GM19043 (cell line): ENCODE data around the gene PTPRU.
"Not testable (repeated sequence)": the region's sequence is repeated elsewhere in the genome, so short reads cannot be mapped to it uniquely, and the experiment has no call there.

Experiments used
- ATAC-seq: cut with Tn5 transposase; IDR thresholded peaks from one replicate; pipeline ENCODE4 v1.9.1; 2021; ENCODE audit warnings: low read depth; ENCODE audit not compliant: unreplicated experiment

Gene PTPRU

GRCh38 chr1:29311352-29312030, 75.2 kb downstream of the PTPRU start:
- no peak for ATAC-seq

DNA sequence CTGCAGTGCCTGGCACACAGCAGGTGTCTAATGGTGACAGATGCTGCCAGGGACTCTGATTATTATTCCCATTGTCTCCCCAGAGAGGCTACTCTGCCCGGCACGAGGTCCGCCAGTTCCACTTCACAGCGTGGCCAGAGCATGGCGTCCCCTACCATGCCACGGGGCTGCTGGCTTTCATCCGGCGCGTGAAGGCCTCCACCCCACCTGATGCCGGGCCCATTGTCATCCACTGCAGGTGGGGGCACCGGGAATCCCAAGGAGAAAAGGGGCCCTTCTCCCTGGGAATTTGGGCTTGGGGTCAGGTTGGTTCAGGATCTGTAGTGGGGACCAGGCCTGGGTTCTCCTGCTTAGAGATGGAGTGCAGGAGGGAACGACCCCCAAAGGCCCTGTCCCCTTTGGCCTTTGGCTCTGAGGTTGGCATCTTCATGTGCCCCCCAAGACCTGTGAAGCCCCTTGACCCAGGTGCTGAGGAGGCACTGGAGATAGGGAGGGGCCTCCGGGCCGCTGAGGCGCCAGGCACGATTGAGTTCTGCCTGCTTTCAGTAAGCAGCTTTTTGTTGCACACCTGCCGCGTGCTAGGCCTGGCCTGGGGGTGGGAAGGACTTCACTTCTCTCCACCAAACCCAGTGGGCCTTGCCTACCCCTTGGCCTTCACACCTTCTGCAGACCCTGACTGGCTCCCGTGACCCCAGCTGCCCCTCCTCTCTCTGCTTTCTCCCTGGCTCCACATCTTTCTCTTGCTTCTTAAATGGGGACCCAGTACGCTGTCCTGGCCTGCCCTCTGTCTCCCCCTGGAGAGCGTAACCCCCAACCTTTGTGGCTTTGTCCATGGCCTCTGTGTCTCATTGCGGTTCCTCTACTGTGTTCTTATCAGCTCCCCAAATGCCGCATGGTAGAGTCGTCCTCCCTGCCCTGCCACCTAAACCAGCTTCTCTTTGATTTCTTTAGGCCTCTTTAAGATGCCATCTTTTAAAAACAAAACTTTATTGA, 76.4 kb downstream of the PTPRU start:
- ATAC-seq = no peak

DNA sequence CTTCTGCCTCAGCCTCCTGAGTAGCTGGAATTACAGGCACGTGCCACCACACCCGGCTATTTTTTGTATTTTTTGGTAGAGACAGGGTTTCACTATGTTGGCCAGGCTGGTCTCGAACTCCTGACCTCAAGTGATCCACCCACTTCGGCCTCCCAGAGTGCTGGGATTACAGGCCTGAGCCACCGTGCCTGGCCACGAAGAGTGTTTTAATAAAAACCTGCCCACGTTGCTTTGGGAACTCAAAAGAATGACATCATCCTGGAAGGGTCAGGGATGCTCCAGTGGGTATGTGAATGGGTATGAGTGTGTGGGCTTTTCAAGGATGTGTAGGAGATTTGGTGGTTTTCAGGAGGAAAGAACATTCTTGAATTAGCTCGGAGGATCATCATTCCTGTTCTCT, 78.4 kb downstream of the PTPRU start:
- not testable (repeated sequence) for ATAC-seq

DNA sequence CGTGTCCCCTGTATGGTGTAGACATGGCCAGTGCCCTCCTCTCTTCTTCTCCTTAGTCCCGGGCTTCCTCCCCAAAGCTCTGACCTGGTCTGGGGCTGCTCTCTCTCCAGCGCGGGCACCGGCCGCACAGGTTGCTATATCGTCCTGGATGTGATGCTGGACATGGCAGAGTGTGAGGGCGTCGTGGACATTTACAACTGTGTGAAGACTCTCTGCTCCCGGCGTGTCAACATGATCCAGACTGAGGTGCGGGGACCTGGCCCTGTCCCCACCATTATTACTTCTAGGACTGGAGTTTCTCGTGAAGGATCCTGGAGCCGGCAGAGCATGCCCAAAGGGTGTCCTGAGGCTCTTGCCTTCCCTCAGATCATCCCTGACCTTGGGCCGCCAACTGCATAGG, 78.9 kb downstream of the PTPRU start:
- no peak for ATAC-seq

- ATAC-seq = no peak
These were observed 79.6 kb downstream of the PTPRU start for GRCh38 chr1:29315876-29316275.

- no peak for ATAC-seq
These were observed 81.0 kb downstream of the PTPRU start for GRCh38 chr1:29317063-29317915.

DNA sequence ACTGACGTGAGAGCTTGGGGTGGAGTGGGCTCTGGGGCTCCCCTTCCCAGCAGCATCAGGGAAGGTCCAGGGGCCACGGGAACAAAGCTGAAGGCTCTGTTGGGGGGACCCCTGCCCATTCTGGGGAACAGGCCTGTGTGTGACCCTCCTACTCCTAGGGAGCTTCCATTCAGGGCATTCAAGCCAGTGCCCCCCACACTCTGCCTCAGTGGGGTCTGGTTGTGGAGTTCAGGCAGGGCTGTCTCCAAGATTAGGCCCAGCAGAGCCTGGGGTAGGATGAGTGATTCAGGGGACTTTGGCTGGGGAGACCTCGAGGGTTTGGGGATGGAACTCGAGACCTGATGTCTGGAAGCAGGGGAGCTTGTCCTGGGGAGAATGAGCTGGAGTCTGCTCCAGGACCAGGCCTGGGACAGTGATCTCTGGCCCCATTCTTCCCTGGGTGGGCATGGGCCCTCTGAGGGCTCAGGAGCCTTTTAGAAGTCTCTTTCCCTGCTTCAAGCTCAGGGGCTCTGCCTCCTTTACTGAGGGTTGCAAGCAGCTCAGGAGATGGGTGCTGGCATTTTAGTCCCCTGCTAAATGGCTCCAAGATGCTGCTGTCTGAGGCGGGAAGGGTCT, 81.7 kb downstream of the PTPRU start:
- no peak for ATAC-seq

DNA sequence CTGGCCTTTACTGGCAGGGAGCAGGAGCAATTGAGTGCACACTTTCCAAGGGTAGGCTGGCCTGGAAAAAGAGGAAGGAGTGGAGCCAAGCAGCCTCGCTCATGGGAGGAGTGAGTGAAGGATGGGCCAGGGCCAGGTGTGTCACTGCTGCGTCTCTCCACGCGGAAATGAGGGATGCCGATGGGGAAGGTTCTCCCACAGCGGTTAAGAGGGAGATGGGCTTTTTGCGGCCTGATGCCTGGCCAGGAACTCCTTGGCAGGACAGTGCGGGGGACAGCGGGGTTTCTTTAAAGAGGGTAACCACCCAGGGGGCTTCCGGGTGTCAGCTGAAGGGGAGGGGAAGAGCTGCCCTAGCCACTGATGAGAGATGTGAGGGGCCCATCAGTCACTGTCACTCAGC, 82.4 kb downstream of the PTPRU start:
- no peak for ATAC-seq

DNA sequence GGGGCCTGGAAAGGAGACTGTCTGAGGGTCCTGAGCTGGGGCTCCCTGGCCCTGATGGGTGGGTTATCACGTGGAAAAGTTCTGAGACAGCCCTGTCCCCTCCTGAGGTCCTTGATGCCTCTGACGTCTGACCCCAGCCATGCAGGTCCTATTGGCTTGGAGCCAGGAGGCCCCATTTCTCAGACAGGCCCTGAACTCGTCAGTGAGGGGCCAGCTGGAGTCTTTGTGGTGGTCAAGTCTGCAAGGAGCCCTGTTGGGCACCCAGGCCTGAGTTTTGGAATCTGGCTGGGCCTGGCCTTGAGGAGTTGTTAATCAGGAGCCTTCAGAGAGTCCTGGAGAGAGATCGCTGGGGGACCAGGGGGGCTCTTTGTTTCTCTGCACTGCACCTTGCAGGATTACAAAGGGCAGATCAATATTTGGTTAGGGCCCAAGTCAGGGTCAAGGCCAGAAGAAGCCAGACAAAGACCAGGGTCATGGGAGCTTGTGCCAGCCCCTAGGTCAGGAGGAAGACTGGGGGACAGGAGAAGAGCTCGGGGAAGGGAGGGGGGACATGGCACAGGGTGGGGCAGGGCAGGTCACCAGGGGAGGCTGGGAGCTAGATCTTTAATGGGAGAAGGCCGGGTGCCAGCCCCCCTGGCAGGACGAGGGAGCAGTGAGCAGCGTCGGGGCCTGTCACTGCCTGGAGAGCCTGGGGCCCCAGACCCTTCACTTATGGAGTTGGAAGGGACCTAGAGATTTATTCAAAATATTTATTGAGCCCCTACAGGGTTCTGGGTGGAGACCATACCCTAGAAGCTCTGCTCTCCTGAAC, 83.2 kb downstream of the PTPRU start:
- ATAC-seq = no peak

GRCh38 chr1:29320156-29320940, 84.0 kb downstream of the PTPRU start:
- no peak for ATAC-seq

DNA sequence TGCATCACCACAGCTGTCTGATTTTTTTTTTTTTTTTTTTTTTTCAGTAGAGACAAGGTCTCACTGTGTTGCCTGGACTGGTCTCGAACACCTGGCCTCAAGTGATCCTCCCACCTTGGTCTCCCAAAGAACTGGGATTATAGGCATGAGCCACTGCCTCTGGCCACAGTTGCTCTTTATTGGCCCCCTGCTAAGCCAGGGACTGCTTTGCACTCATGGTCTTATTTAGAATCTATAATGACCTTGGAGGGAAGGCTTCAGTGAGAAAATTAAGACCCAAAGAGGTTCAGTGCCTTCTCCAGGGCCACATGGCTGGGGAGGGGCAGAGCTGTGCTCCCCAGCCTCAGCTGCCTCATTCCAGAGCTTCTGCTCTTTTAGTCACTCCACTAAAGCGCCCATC, 84.9 kb downstream of the PTPRU start:
- no peak for ATAC-seq

- no peak for ATAC-seq
These were observed 85.9 kb downstream of the PTPRU start for GRCh38 chr1:29322147-29322694.

GRCh38 chr1:29322861-29323585, 86.7 kb downstream of the PTPRU start:
- no peak for ATAC-seq

GRCh38 chr1:29323636-29324035, 87.3 kb downstream of the PTPRU start:
- ATAC-seq = no peak

DNA sequence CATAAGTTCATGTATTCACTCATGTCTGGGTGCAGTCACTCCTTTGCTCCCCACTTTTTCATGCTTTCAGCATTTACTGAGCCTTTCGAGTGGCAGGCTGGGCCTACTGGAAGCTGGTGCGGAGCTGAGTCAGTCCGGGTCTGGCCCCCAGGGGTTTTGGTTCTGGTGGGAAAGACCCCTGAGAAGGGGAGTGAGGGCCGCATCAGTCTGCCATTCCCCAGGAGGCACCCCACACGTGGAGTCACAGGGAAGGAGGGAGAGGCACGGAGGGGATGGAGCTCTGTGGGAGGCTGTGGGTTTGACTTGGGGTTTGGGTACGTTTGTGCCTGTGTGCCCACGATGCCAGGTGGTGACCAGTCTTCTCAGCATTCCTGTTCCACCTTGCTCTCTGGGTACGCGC, 87.9 kb downstream of the PTPRU start:
- ATAC-seq = no peak

DNA sequence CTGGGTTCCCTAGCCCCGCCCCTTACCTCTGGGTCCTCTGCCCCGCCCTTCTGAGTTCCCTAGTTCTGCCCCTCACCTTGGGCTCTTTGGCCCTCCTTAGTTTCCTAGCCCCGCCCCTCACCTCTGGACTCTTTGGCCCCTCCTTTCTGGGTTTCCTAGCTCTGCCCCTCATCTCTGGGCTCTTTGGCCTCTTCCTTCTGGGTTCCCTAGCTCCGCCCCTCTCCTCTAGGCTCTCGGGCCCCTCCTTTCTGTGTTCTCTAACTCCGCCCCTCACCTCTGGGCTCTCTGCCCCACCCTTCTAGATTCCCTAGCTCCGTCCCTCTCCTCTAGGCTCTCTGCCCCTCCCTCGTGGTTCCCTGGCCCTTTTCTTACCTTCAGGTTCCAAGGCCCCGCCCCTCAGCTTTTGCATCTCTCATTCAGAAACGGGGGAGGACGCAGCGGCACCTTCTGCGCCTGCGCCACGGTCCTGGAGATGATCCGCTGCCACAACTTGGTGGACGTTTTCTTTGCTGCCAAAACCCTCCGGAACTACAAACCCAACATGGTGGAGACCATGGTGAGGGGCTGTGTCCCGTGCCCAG, 88.5 kb downstream of the PTPRU start:
- ATAC-seq = no peak

DNA sequence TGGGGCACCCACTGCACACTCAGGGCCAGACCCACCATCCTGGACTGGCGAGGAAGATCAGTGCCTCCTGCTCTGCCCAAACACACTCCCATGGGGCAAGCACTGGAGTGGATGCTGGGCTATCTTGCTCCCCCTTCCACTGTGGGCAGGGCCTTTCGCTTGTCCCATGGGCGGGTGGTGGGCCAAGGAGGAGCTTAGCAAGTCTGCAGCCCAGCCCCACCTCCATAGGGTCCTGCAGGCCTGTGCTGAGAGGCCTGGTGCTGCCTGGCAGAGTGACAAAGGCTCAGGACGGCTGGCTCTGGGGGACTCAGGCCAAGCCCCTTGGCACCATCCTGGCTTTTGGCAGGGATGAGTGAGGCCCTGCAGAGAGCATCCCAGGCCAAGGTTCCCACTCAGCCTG, 89.4 kb downstream of the PTPRU start:
- ATAC-seq = no peak

DNA sequence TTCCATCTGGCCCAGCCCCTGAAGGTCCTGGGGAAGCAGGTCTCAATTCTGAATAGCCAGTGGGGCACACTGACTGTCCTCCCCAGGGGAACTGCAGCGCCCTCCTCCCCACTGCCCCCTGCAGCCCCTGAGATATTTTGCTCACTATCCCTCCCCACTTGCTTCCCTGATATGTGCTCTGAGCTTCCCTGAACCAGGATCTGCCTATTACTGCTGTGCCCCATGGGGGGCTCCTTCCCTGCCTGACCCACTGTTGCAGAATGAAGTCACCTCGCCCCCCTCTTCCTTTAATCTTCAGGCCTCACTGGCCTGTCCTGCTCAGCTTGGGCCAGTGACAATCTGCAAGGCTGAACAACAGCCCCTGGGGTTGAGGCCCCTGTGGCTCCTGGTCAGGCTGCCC, 89.8 kb downstream of the PTPRU start:
- ATAC-seq = no peak
